Adipose tissue (tissue), 3 donors: ENCODE data around the gene RBP5. TPM values are rescaled to one million over a fixed set of nuclear protein-coding genes. Genes with fewer than 3 reads are reported as not detected.

Experiments
- H3K27ac ChIP-seq: one replicate; pipeline ENCODE4 v1.5.1; 2013; ENCODE audit warnings: low read depth, low read length
- WGBS, 3 donors: extraction: QIAGEN DNeasy Blood & Tissue Kit; methylation state at CpG; one replicate each; pipeline ENCODE4 v1.1.7; 2013; 5-methylcytosine and 5-hydroxymethylcytosine counted together
- polyA plus RNA-seq, 3 donors: library from polyadenylated mRNA; stranded (reverse); fragments of 200-250 nt; gene quantifications; one replicate each; pipeline ENCODE4 v1.2.3, GENCODE V29; 2013
- donor health status: healthy with polysubstance abuse.
- donor health status: Bipolar disorder and iron deficiency.
- donor health status: healthy.

The RBP5 gene
- polyA plus RNA-seq, 3 donors, result 1.9 to 5.0 (median 2.5) TPM

DNA sequence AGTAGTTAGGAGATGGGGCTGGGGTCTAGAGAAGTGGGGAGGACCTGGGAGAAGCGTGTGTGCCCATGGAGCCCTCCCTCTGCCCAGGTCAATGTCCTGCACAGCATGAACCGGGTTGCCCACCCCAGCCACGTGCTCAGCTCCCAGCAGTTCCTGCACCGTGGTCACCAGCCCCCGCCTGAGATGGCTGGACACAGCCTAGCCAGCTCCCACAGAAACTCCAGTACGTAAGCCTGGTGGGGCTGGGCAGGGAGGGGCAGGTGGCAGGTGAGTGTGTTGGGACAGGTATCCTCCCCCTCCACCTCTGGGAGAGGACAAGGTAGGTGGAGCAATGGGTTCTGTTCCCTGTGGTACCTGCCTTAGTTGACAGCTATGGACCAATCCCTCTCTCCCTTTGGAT lies 22.2 kb upstream of the RBP5 start:
- 89 to 95% (median 93%) methylated on average over 5 to 6 of the region's 6 CpGs for WGBS, 3 donors
- no peak overlapping the region for H3K27ac ChIP-seq

- WGBS, 3 donors, result 84 to 90% (median 86%) methylated on average over 12 of the region's 12 CpGs
- H3K27ac ChIP-seq, result no peak overlapping the region
These were observed 21.7 kb upstream of the RBP5 start for GRCh38 chr12:7150356-7150755.

DNA sequence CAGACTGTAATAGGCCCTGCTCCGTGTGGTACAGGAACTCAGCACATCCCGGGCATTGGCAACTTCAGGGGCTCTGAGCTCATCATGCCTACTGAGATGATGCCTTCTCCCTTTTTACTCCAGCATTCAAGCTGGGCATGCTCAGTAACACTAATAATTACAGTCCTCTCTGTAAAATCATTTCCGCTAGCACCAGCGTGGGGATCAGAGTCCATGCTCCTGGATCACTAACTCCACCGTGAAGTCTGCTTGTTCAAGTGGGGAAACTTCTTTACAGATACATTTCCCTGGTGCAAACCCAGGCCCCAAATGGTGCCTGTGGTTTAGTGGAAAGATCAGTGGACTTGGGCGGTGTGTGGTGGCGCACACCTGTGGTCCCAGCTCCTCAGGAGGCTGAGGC lies 18.2 kb upstream of the RBP5 start:
- 92 to 94% (median 92%) methylated on average over 7 of the region's 7 CpGs for WGBS, 3 donors
- H3K27ac ChIP-seq, result no peak overlapping the region

DNA sequence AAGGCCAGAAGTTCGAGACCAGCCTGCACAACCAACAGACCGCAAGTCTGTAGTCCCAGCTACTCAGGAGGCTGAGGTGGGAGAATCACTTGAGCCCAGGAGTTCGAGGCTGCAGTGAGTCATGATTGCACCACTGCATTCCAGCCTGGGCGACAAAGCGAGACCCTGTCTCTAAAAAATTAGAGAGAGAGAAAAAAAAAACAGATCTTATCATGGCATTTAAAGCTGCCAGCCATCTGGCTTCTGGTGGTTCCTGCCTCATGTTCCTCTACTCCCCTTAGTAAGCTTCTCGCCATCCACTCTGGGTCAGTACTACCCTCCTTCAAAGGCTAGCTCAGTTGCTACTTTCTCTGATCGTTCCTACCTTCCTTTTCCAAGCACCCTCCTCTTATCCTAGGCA lies 17.5 kb upstream of the RBP5 start:
- WGBS, 3 donors, result 89 to 93% (median 89%) methylated on average over 7 of the region's 7 CpGs
- no peak overlapping the region for H3K27ac ChIP-seq

DNA sequence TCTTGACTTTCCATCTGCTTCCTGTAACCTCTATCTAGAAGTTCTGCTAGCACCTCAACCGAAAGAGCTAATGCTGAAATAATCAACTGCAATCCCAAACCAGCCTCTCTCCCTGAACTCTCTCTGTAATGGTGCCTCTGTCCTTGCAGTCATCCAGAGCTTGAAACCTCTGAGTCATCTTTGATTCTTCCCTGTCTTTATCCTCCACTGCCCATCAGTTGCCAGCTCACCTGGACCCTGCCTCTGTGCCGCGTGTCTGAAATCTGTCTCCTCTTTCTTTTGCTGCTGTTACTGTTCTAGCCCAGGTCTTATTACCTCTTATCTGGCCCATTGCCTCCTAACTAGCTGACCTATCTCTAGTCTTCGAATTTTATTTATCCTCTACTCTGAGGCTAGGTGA lies 17.0 kb upstream of the RBP5 start:
- no peak overlapping the region for H3K27ac ChIP-seq
- WGBS, 3 donors, result 80 to 96% (median 80%) methylated on average over 4 of the region's 4 CpGs

DNA sequence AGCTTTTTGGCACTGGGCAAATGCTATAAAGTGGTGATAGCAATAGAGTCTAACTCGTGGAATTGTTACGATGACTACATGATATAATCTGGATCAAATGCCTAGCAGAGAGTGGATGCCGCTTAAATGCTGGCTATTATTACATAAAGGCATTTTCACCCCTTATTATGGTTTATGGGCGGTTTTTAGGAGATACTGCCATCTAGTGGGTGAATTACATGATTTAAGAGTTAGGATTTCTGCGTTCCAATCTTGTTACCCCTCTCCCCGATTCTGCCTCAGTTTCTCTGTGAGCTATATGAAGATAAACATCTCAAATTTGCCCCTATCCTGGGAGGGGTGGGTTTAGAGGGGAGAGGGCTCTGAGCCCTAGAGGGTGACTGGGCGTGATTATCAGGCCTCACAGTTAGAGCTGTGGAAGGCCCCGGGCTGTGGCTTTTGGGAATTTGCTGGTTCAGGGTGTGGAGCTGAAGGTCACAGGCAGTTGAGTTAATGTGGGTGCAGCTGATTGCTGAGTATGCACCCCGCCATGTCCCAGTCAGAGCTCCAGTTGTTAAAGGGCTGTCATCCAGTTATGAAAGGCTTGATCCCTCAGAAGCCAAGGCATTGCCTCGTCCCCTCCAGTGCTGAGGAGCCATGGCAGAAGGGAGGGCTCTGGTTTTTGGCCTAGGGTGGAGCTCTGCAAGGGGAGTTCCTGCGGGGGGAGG lies 15.9 kb upstream of the RBP5 start:
- 43 to 51% (median 50%) methylated on average over 11 of the region's 11 CpGs for WGBS, 3 donors
- no peak overlapping the region for H3K27ac ChIP-seq

DNA sequence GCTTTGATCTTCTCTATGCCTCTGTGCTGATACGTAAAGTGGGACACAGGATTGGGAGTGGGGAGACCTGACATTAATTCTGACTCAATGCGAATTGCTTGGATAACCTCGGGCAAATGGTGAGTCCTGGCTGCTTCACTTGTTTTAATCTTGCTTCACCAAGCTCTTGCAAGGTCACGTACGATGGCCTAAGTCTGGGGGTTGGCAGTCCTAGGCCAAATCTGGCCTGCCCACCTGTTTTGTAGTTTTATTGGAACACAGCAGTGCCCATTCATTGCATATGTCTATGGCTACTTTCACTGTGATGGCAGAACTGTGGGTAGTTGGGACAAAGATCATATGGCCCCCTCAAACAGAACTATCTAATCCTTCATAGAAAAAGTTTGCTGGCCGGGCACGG lies 14.9 kb upstream of the RBP5 start:
- H3K27ac ChIP-seq, result no peak overlapping the region
- WGBS, 3 donors, result 88 to 93% (median 93%) methylated on average over 7 of the region's 7 CpGs

- WGBS, 3 donors, result 89 to 96% (median 94%) methylated on average over 18 of the region's 18 CpGs
- no peak overlapping the region for H3K27ac ChIP-seq
These were observed 14.2 kb upstream of the RBP5 start for GRCh38 chr12:7142809-7143465.

GRCh38 chr12:7142056-7142644 lies 13.5 kb upstream of the RBP5 start:
- WGBS, 3 donors, result 78 to 84% (median 79%) methylated on average over 5 of the region's 5 CpGs
- H3K27ac ChIP-seq, result no peak overlapping the region

- no peak overlapping the region for H3K27ac ChIP-seq
- WGBS, 3 donors, result 84 to 87% (median 86%) methylated on average over 7 of the region's 7 CpGs
These were observed 12.8 kb upstream of the RBP5 start for GRCh38 chr12:7141351-7142005.

- WGBS, 3 donors, result 75 to 95% (median 95%) methylated on average over 2 of the region's 2 CpGs
- H3K27ac ChIP-seq, result no peak overlapping the region
These were observed 10.5 kb upstream of the RBP5 start for GRCh38 chr12:7139200-7139599.

- no peak overlapping the region for H3K27ac ChIP-seq
- WGBS, 3 donors, result 66 to 78% (median 67%) methylated on average over 4 of the region's 4 CpGs
These were observed 9.2 kb upstream of the RBP5 start for GRCh38 chr12:7137908-7138307.

GRCh38 chr12:7136676-7137075 lies 8.0 kb upstream of the RBP5 start:
- no peak overlapping the region for H3K27ac ChIP-seq
- WGBS, 3 donors, result 90 to 94% (median 90%) methylated on average over 3 of the region's 3 CpGs

GRCh38 chr12:7136071-7136470 lies 7.4 kb upstream of the RBP5 start:
- 88 to 96% (median 94%) methylated on average over 7 of the region's 7 CpGs for WGBS, 3 donors
- no peak overlapping the region for H3K27ac ChIP-seq

GRCh38 chr12:7134396-7135166 lies 5.9 kb upstream of the RBP5 start:
- WGBS, 3 donors, result 82 to 90% (median 84%) methylated on average over 12 of the region's 12 CpGs

DNA sequence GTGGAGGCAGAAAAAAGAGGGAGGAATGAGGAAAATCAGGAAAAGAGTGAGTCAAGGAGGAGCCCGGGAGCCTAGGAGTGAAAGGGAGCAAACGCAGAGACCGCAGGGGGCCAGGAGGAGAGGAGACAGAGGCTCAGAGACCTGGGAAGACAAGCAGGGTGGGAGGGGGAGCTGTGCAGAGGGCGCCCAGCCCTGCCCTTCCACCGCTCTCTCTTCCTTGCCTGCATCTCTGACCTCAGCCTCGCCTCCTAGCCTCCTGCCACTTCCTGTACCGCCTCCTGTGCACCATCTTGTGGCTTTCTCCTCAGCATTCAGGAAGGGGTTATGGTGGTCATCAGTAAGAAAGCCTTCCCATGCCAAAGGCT lies 2.8 kb upstream of the RBP5 start:
- WGBS, 3 donors, result 24 to 51% (median 33%) methylated on average over 7 of the region's 7 CpGs
- H3K27ac ChIP-seq, result no peak overlapping the region

More at GRCh38 chr12:7134396-7135166, 5.9 kb upstream of the RBP5 start:
- H3K27ac ChIP-seq, result no peak overlapping the region

DNA sequence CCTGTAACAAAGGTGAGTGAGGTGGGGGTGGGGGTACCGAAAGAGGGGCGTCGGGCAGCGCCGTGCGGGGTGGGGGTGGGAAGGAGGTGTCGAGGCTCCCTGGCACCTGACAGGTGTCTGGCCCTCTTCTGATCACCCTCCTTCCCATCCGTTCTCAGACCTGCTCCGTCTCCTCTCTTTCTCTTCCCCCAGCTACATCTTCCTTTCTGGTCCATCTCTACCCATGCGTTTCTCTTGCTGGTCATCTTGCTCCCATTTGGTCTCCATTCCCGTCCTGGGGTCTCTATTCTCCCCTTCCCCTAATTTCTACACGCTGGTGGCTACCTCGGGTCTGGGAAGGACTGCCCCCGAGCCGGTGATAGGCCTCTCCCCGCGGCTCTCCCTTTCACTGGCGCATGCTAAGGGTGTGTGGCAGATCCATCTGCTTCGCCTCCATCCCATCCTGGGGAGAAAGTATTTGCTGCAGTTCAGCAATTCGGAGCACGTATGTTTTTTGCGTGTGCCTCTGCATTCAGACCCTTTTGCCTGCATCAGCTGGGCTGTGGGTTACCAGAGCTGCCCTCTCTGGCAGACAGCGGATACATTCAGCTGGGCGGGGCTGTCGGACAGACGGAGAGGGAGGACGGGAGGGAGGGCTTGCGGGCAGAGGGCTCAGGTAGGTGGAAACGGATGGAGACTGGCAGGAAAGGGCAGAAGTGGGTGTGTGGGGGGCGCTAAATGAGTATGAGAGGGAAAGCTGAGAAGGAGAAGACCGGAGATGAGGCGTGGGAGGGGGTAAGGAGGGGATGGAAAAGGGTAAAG lies 2.2 kb upstream of the RBP5 start:
- no peak overlapping the region for H3K27ac ChIP-seq
- WGBS, 3 donors, result 2% methylated on average over 32 of the region's 32 CpGs
